GM21786 (cell line): ENCODE measurements around the gene CDK12.

ENCODE experiments used
- ATAC-seq: cut with Tn5 transposase; IDR thresholded peaks from one replicate; pipeline ENCODE4 v1.9.1; 2021; ENCODE audit not compliant: unreplicated experiment

CDK12 gene

GRCh38 chr17:39548494-39549225, 87.4 kb downstream of the CDK12 start:
- no peak for ATAC-seq

DNA sequence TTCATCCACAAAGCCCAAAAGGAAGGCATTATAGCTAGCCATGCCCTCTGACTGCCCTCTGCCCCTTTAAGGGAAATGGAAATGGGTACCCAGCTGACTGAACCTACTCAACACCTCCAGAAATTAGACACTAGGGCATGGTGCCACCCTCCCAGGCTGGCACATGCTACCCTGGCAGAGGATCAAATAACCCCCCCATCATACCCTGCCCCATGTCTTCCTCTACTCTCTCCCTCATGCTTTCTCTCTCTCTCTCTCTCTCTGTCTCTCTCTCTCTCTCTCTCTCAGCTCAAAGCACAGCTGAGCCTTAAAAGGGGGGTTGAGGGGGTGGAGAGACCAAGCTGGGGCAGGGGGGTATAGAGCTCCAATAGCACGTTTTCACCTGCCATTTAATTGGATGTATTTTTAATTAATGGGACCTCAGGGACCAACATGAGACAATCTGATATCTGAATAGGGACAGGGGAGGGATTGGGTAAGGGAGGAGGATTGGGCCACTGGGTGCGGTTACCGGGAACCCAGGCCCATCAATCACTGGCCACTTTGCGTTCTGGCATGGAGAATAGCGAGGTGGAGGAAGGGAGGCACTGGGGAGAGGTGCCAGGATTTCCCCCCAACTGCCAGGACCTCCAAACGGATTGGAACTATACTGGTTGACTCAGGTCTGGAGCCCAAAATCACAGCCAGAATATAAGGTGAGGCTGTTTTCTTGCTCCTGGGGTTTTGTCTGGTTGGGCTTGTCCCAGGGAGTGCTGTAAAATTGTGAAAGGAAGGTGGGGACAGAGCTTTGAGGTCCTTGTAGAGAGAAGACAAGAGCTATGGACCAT, 88.7 kb downstream of the CDK12 start:
- ATAC-seq, result no peak

GRCh38 chr17:39551879-39552278, 90.6 kb downstream of the CDK12 start:
- ATAC-seq, result no peak

DNA sequence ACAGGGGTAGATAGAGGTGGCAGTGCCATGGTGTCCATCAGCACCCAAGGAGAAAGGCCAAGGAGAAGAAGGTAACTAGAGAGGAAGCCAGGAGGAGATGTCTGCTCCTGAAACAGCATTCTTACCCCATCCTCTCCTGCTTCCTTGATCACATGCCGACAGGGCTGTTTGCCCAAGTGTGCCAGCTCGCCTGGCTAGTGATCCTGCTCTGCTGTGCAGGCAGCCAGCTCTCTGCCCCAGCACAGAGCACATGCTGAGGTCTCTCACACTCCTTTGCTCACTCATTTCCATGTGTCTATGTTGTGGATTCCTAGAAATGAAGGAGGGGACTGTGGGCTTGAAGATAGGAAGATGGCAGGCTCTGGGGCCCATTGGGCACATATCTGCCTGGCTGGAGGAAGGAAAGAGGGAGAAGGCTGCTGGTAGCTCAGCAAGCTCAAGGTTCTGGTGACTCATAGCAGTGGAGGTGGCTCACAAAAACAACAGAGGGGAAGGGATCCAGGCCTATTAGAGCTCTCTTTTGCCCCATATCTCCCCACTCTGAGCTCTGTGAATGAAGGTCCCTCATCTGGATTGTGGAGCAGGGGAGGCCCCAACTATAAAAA, 92.2 kb downstream of the CDK12 start:
- no peak for ATAC-seq

DNA sequence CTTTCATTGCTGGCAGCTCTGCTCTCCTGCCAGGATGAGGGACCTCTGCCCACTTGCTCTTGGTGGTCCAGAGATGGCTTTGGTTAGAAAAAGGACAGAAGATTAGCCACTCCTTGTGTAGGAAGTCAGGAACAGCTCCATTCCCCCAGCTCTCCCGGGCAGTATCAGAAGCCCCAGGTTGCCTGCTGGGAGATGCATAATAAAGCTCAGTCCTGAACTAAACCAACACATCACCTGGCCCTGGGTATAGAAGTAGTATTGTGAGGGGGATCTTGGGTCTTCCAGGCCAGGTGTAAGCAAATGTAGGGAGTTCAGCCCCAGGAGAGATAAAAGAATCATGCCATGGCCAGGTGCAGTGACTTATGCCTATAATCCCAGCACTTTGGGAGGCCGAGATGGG, 94.1 kb downstream of the CDK12 start:
- ATAC-seq, result no peak

GRCh38 chr17:39556423-39556822, 95.1 kb downstream of the CDK12 start:
- ATAC-seq, result no peak

DNA sequence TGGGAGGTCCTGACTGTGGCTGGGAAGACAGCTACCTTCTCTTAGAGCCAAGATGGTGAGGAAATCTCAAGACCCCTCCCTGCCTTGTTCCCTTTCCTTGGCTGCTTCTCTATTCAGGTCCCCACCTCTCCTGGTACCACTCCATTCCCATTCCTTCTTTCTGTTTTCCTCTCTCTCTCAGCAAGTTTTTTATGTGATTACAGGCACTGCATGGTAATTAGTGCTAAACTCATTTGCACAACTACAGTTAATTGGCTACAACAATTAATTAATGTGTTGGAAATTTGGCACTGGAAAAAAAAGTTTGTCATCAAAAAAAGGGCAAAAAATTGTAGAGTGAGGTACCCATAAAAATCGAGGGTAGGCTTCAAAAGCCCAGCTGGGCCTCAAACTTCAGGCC, 101.1 kb downstream of the CDK12 start:
- no peak for ATAC-seq

GRCh38 chr17:39562976-39563375, 101.7 kb downstream of the CDK12 start:
- ATAC-seq, result no peak

DNA sequence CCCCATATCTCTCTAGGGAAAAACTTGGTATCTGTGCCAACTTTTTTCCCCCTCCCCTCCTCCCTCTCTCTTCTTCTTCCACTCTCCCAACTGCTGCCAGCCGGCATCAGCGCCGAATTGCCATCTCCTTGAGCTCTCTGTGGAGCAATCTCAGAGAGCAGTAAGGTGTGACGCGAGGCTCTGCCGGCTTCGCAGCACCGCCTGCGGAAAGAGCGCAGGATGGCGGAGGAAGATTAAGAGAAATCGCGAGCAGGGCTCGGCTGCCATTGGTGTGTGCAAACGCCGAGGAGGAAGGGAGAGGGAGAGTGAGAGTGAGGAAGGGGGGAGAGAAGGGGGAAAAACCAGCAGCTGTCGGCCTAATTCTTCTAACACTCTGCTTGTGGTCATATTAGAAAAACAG, 102.2 kb downstream of the CDK12 start:
- ATAC-seq, result no peak

GRCh38 chr17:39564211-39564848, 103.0 kb downstream of the CDK12 start:
- no peak for ATAC-seq

DNA sequence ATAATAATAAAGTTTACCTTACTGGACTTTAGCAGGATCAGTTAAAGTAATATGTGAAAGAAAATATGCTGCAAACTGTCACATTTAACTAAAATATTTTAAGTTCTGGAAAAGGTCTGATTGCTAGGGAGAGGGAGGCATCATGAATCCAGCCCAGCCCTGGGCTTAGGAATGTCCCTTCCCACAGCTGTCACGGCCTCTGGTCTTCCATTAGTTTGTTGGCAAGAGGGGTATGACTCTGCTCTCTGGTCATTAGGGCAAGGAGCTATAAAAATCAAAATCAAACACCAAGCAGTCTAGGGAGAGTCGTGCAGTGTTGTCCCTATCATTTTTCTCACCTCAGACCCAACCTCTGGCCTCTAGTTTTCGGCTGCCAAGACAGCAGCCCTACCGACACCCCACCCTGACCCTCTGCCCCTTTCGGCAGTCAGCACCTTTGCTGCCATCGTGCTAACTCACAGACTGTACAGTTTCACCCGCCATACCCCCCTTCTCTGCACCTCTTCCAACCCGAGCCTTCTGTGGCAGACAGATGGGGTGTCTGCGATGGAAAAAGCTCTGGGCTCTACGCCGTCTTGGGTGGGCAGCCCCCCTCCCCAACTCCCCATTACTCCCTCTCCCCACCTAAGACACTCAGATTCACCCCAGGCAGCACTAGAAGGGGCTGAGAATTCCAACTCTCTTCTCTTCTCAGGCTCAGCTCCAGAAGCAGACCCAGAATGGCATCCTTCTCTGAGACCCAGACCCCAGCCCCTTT, 105.0 kb downstream of the CDK12 start:
- ATAC-seq, result no peak

GRCh38 chr17:39568702-39569101, 107.4 kb downstream of the CDK12 start:
- no peak for ATAC-seq

DNA sequence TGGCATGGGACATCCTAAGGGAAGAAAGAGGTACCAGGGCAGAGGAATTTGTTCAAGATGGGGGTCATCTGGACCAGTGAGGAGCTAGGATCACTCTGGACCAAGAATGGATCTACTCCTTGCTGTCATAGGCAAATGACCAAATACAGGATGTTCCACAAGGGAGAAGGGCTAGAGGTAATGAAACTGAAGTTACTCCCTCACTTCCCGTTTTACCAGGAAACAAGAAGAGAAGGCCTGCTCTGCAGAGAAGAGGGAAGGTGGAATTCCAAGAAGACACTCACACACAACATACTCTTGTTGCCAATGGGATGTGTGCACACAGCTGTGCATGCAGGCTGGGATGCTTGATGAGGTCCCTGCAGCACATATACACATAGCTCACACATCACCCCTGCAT, 107.8 kb downstream of the CDK12 start:
- no peak for ATAC-seq

DNA sequence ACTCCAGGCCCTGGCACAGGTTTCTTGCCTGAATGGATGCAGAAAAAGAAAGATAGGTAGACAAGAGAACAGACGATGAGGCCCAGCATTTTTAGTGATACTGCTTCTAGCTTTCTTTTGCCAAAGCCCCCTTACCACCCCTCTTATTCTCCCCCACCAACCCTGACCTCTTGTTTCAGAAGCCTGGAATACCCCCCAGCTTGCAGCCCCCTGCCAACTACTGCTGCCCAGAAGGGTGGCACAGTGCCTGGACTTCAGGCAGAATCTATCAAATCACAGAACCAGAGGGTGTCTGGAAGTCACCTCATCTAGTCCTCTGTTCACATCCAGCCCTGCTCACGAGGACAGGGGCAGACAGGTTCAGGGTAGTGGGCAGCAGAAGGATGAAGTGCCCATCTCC, 110.8 kb downstream of the CDK12 start:
- ATAC-seq, result no peak

- no peak for ATAC-seq
Observed at GRCh38 chr17:39573447-39574298, 112.4 kb downstream of the CDK12 start.

- ATAC-seq, result no peak
Observed at GRCh38 chr17:39576187-39576586, 114.9 kb downstream of the CDK12 start.

- no peak for ATAC-seq
Observed at GRCh38 chr17:39578272-39578671, 117.0 kb downstream of the CDK12 start.

DNA sequence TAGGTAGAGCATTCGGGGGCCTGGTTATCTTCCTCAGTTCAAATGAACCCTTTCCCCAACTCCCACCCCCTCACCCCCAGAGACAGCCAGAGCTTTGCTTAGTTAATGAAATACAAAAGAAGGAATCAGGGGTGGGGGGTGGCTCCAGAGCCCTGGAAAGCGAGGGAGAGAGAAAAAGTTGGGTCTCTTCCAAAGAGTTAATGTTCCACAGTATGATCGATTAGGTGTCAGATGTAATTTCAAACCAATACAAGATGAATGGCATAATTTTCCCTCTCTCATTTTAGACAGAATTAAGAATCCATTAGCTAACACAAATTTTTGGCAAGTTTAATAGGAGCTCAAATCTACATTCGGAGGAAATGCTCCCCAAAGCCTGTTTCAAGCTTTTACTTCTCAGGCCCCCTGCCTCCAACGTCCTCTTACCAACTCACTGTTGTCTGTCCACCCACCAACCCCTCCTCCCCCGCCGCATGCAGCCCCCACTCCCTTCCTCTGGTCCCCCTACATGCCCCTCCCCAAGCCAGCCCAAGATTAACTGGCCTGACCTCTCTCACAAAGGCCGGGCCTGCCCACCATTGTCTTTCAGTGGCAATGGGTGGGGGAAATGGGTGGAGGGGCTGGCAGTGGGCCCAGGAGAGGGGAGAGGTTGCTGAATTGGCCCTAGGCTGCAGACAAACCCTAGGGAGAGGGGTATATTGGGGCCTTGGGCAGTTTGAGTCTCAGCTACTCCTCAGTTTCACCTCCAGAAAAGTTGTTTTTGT, 118.2 kb downstream of the CDK12 start:
- ATAC-seq, result no peak

- no peak for ATAC-seq
Observed at GRCh38 chr17:39580082-39580468, 118.8 kb downstream of the CDK12 start.
